ENCODE data around the gene DBET. TPM values are rescaled to one million over a fixed set of nuclear protein-coding genes. Genes with fewer than 3 reads are reported as not detected.
"Not testable (repeated sequence)": the region's sequence is repeated elsewhere in the genome, so short reads cannot be mapped to it uniquely, and the experiment has no call there.

Gene DBET
- 0.89 TPM for polyA plus RNA-seq (2012; ENCODE audit: insufficient read length, low read depth)

GRCh38 chr4:190064342-190064741, at the start of gene DBET:
TSS of gene DBET (plus strand) at chr4:190064502.
- TF ChIP-seq REST (IDR thresholded peaks at IDR 0.05; ENCODE audit: insufficient read depth in 1 of 2, low read depth in 2 of 2, low read length in 2 of 2); TAF1 (IDR thresholded peaks at IDR 0.05; ENCODE audit: borderline replicate concordance, insufficient read depth, low read length); FOXP2 (optimal IDR thresholded peaks at IDR 0.05; ENCODE audit: borderline replicate concordance, extremely low read depth, extremely low read length, insufficient read depth): not testable (repeated sequence)

GRCh38 chr4:190014771-190015537, 49.3 kb upstream of the DBET start:
- no peak for TF ChIP-seq TAF1 (IDR thresholded peaks at IDR 0.05; ENCODE audit: borderline replicate concordance, insufficient read depth, low read length)
- no peak for TF ChIP-seq POLR2AphosphoS5 (IDR thresholded peaks at IDR 0.05; ENCODE audit: low read depth, low read length)
- no peak for TF ChIP-seq REST (IDR thresholded peaks at IDR 0.05; ENCODE audit: insufficient read depth in 1 of 2, low read depth in 2 of 2, low read length in 2 of 2)

GRCh38 chr4:190015538-190016368, 48.5 kb upstream of the DBET start:
- TF ChIP-seq SIN3A (IDR thresholded peaks at IDR 0.05; ENCODE audit: borderline replicate concordance, insufficient read depth, low read length) (no peak), POLR2AphosphoS5 (IDR thresholded peaks at IDR 0.05; ENCODE audit: low read depth, low read length) (no peak), TAF1 (IDR thresholded peaks at IDR 0.05; ENCODE audit: borderline replicate concordance, insufficient read depth, low read length) (no peak)

- no peak for TF ChIP-seq REST (IDR thresholded peaks at IDR 0.05; ENCODE audit: insufficient read depth in 1 of 2, low read depth in 2 of 2, low read length in 2 of 2)
- no peak for TF ChIP-seq FOXP2 (optimal IDR thresholded peaks at IDR 0.05; ENCODE audit: borderline replicate concordance, extremely low read depth, extremely low read length, insufficient read depth)
- no peak for TF ChIP-seq TAF1 (IDR thresholded peaks at IDR 0.05; ENCODE audit: borderline replicate concordance, insufficient read depth, low read length)
- TF ChIP-seq SIN3A (IDR thresholded peaks at IDR 0.05; ENCODE audit: borderline replicate concordance, insufficient read depth, low read length) = no peak
- no peak for TF ChIP-seq POLR2AphosphoS5 (IDR thresholded peaks at IDR 0.05; ENCODE audit: low read depth, low read length)
These were observed 47.7 kb upstream of the DBET start for GRCh38 chr4:190016369-190017289.

All from PFSK-1 (cell line).